C4-2B (cell line): Measurements from ENCODE around the gene HSDL1.

ENCODE experiments used
- CTCF ChIP-seq: fragments of 450-650 bp; conservative IDR thresholded peaks from 2 replicates; pipeline ENCODE4 v1.5.1; 2017; ENCODE audit warnings: mild to moderate bottlenecking
- ZFX ChIP-seq: fragments of 450-650 bp; IDR thresholded peaks from 2 replicates; pipeline ENCODE4 v1.6.1; 2017

- no peak for TF ChIP-seq CTCF
- no peak for TF ChIP-seq ZFX
These were observed 34.8 kb upstream of the HSDL1 start for GRCh38 chr16:84179612-84180320.
